Gastroesophageal sphincter (tissue), 4 donors: ENCODE measurements around the gene LRRIQ1. TPM values are rescaled to one million over a fixed set of nuclear protein-coding genes. Genes with fewer than 3 reads are reported as not detected.

Source experiments
- ATAC-seq: fragments of 150-250 bp; one replicate; pipeline ENCODE4 v1.9.1; 2016; ENCODE audit warnings: mild to moderate bottlenecking, moderate library complexity
- H3K27ac ChIP-seq, 4 donors: fragments of 200-600 bp; sonication (generic) in 3 of 4; 1 replicate in 3 of 4; 2 replicates in 1 of 4; pipeline ENCODE4 v1.5.1; 2016 to 2019
- H3K27me3 ChIP-seq: fragments of 200-600 bp; sonication (generic); one replicate; pipeline ENCODE4 v1.5.1; 2019
- H3K36me3 ChIP-seq, 2 donors: fragments of 200-600 bp; sonication (generic); one replicate each; pipeline ENCODE4 v1.5.1; 2019; ENCODE audit warnings: control low read depth in 1 of 2
- H3K4me1 ChIP-seq, 3 donors: fragments of 200-600 bp; sonication (generic); 1 replicate in 2 of 3; 2 replicates in 1 of 3; pipeline ENCODE4 v1.5.1; 2016 to 2019; ENCODE audit warnings: control low read depth in 2 of 3
- H3K4me3 ChIP-seq, 2 donors: fragments of 200-600 bp; sonication (generic); one replicate each; pipeline ENCODE4 v1.5.1; 2019; ENCODE audit warnings: mild to moderate bottlenecking in 1 of 2, moderate library complexity in 1 of 2
- H3K9me3 ChIP-seq, 3 donors: fragments of 200-600 bp; sonication (generic); one replicate each; pipeline ENCODE4 v1.5.1; 2017 to 2019; ENCODE audit warnings: control low read depth in 2 of 3
- EP300 ChIP-seq: sonication (generic); formaldehyde crosslinking; IDR thresholded peaks from one replicate; pipeline ENCODE4 v1.6.1; 2017; ENCODE audit warnings: antibody characterized with exemption, mild to moderate bottlenecking
- POLR2A ChIP-seq, 2 donors: fragments of 450-650 bp; IDR thresholded peaks; one replicate each; pipeline ENCODE4 v1.6.1; 2017; ENCODE audit warnings: antibody characterized with exemption in 2 of 2, mild to moderate bottlenecking in 2 of 2, moderate library complexity in 1 of 2
- POLR2AphosphoS5 ChIP-seq: sonication (generic); formaldehyde crosslinking; IDR thresholded peaks from one replicate; pipeline ENCODE4 v1.6.1; 2017; ENCODE audit warnings: antibody characterized with exemption
- WGBS, 2 donors: methylation state at CpG; one replicate each; pipeline ENCODE4 v1.1.5; 2018; ENCODE audit warnings: low coverage in 1 of 2; 5-methylcytosine and 5-hydroxymethylcytosine counted together
- total RNA-seq, 4 donors: library from RNA; depleted of rRNA; stranded (reverse); fragments of >200 nt; gene quantifications; one replicate each; pipeline ENCODE4 v1.1.0, GENCODE V29; 2016
- TF ChIP-seq, protein P1 (sequence below), 4 experiments: fragments of 200-600 bp in 2 of 4; fragments of 450-650 bp in 2 of 4; sonication (generic) in 1 of 4; IDR thresholded peaks; one replicate each; pipeline ENCODE4 v1.5.1; 2017 to 2019; ENCODE audit warnings: antibody characterized with exemption in 4 of 4, mild to moderate bottlenecking in 2 of 4, moderate library complexity in 2 of 4

Gene LRRIQ1
- total RNA-seq, 4 donors from 2014 or later, result 0.31 to 1.4 (median 0.54) TPM; not detected in 1

- Histone ChIP-seq H3K9me3 (peaks cover 0 to 18% (median 0%) of the 10 kb centered on the region in 3 donors), H3K27ac (no peak overlapping the region), H3K4me3 (no peak overlapping the region), H3K36me3 (no peaks in the 10 kb centered on the region), H3K4me1 (peaks cover 0 to 10% (median 0%) of the 10 kb centered on the region in 3 donors), H3K27me3 (peaks cover 77% of the 10 kb centered on the region)
- TF ChIP-seq POLR2AphosphoS5 (no peak), EP300 (no peak), POLR2A (IDR thresholded peaks at IDR 0.05) (no peak)
- TF ChIP-seq, protein P1, sequence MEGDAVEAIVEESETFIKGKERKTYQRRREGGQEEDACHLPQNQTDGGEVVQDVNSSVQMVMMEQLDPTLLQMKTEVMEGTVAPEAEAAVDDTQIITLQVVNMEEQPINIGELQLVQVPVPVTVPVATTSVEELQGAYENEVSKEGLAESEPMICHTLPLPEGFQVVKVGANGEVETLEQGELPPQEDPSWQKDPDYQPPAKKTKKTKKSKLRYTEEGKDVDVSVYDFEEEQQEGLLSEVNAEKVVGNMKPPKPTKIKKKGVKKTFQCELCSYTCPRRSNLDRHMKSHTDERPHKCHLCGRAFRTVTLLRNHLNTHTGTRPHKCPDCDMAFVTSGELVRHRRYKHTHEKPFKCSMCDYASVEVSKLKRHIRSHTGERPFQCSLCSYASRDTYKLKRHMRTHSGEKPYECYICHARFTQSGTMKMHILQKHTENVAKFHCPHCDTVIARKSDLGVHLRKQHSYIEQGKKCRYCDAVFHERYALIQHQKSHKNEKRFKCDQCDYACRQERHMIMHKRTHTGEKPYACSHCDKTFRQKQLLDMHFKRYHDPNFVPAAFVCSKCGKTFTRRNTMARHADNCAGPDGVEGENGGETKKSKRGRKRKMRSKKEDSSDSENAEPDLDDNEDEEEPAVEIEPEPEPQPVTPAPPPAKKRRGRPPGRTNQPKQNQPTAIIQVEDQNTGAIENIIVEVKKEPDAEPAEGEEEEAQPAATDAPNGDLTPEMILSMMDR (IDR thresholded peaks at IDR 0.05), result no peak
- no peak for ATAC-seq
- 13 to 14% methylated on average over 8 of the region's 8 CpGs for WGBS, 2 donors
Observed at GRCh38 chr12:85274315-85274651, 238.1 kb downstream of the LRRIQ1 start.

- Histone ChIP-seq H3K27me3 (peaks cover 88% of the 10 kb centered on the region), H3K9me3 (peaks cover 0 to 19% (median 0%) of the 10 kb centered on the region in 3 donors), H3K27ac (no peak overlapping the region), H3K4me3 (no peak overlapping the region), H3K4me1 (peaks cover 0 to 21% (median 9%) of the 10 kb centered on the region in 3 donors), H3K36me3 (no peaks in the 10 kb centered on the region)
- no peak for ATAC-seq
- WGBS, 2 donors, result 7 to 18% methylated on average over 2 of the region's 2 CpGs
- TF ChIP-seq, protein P1 (IDR thresholded peaks at IDR 0.05), result no peak
- TF ChIP-seq EP300 (no peak), POLR2AphosphoS5 (no peak), POLR2A (IDR thresholded peaks at IDR 0.05) (no peak)
Observed at GRCh38 chr12:85275374-85275773, 239.2 kb downstream of the LRRIQ1 start.

DNA sequence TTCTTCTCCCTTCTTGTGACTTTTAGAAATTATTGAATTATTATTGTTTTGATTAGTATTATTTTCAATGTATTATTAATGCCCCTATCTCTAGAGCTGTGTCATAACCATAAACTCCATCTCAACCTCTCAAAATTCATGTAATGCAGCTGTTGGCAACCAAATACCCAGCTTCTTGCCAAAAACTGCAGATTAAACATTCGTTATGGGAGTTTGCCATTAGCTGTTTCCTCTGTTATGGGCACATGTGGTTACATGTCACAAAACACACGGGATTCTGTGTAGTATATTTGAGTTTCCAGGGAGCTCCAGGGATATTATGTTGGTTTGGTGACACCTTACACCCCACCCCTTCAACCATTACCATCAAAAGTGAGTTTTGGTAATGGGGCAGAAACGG is 241.0 kb downstream of the LRRIQ1 start:
- Histone ChIP-seq H3K27ac (no peak overlapping the region), H3K36me3 (no peaks in the 10 kb centered on the region), H3K9me3 (peaks cover 0 to 19% (median 0%) of the 10 kb centered on the region in 3 donors), H3K4me1 (peaks cover 0 to 28% (median 12%) of the 10 kb centered on the region in 3 donors), H3K27me3 (peaks cover 99% of the 10 kb centered on the region), H3K4me3 (no peak overlapping the region)
- no peak for ATAC-seq
- TF ChIP-seq EP300, result no peak
- TF ChIP-seq POLR2A (IDR thresholded peaks at IDR 0.05), result no peak
- TF ChIP-seq, protein P1 (IDR thresholded peaks at IDR 0.05), result no peak
- TF ChIP-seq POLR2AphosphoS5, result no peak
- 19 to 34% methylated on average over 2 to 3 of the region's 3 CpGs for WGBS, 2 donors

DNA sequence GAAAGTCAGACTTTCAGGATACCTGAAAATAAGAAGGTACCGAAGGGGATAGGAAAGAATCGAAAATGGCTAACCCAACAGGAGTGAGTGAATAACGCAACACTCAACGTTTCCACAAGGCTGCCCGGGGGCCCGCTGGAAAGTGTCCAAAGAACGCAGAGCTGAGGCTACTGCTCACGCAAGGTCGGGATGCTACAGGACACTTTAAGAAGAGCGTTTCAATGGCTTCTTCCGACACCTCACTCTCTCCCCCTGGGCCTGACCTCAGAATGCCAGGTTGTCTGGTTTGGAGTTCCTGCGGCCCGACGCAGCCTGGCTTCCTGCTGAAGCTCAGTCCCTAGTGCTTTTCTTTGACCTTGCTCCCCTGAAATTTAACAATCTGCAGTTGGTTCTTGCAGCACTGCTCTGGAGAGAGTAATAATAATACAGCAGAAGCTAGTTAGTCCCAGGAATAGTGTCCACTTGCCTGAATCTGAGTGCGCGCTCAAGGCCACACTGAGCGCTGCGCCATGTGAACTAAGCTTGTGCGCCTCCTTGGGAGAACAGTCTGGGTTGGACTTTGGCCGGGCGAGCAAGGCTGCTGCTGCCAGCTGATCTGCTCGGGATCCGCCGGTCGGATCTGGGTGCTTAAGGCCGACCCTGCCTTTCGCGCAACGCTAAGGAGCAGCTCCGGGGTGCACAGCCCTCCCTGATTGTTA is 241.9 kb downstream of the LRRIQ1 start:
- no peak for ATAC-seq
- Histone ChIP-seq H3K4me3 (no peak overlapping the region), H3K9me3 (peaks cover 0 to 19% (median 0%) of the 10 kb centered on the region in 3 donors), H3K27ac (no peak overlapping the region), H3K4me1 (peaks cover 0 to 27% (median 12%) of the 10 kb centered on the region in 3 donors), H3K36me3 (no peaks in the 10 kb centered on the region), H3K27me3 (peaks cover 99% of the 10 kb centered on the region)
- WGBS, 2 donors, result 15% methylated on average over 13 of the region's 30 CpGs; no CpG with 5 or more reads in 1 of the 2 donors
- TF ChIP-seq POLR2A (IDR thresholded peaks at IDR 0.05) (no peak), EP300 (no peak), POLR2AphosphoS5 (no peak)
- TF ChIP-seq, protein P1 (IDR thresholded peaks at IDR 0.05), result no peak
